ENCODE measurements around the gene TNRC6C. TPM values are rescaled to one million over a fixed set of nuclear protein-coding genes. Genes with fewer than 3 reads are reported as not detected.

TNRC6C gene
- total and polyA plus RNA-seq, 2 of the 13 experiments (the other 11 are each of a cell fraction or from before 2014, with no cell fraction given), result 0.66 to 4.9 TPM

GRCh38 chr17:77957857-77958715 lies at the start of gene TNRC6C (continued):
- TF ChIP-seq SMC3 (IDR thresholded peaks at IDR 0.05; ENCODE audit: low read length) (no peak), ZNF552 (CRISPR knock-in tag; IDR thresholded peaks at IDR 0.05; ENCODE audit: borderline replicate concordance) (no peak), ZBTB10 (CRISPR knock-in tag; IDR thresholded peaks at IDR 0.05; ENCODE audit: borderline replicate concordance) (no peak; the same call in none of the 2 replicates), ZNF598 (CRISPR knock-in tag; IDR thresholded peaks at IDR 0.05; ENCODE audit: borderline replicate concordance) (peak; percentile 90; the same call in 1 of the 2 replicates), SIN3B (IDR thresholded peaks at IDR 0.05; ENCODE audit: low read length) (no peak), SUZ12 (IDR thresholded peaks at IDR 0.05; ENCODE audit: low read depth, low read length) (no peak), RXRA (CRISPR knock-in tag; IDR thresholded peaks at IDR 0.05) (peak; percentile 66; the same call in 1 of the 2 replicates), GMEB1 (CRISPR knock-in tag; IDR thresholded peaks at IDR 0.05; ENCODE audit: borderline replicate concordance) (peak; percentile 55), ZFP36L2 (CRISPR knock-in tag; IDR thresholded peaks at IDR 0.05) (0 out of 2 replicates have a peak, but pooled peaks have one; percentile 74), ISL2 (CRISPR knock-in tag; IDR thresholded peaks at IDR 0.05) (peak; percentile 76), ZNF589 (CRISPR knock-in tag; conservative IDR thresholded peaks at IDR 0.05) (peak; percentile 91; the same call in 1 of the 2 replicates), TFDP1 (CRISPR knock-in tag; IDR thresholded peaks at IDR 0.05; ENCODE audit: borderline replicate concordance) (no peak; the same call in 1 of the 2 replicates), ZZZ3 (CRISPR knock-in tag; IDR thresholded peaks at IDR 0.05; ENCODE audit: borderline replicate concordance) (no peak), ZNF484 (CRISPR knock-in tag; IDR thresholded peaks at IDR 0.05; ENCODE audit: borderline replicate concordance, low read depth) (no peak), ZNF841 (CRISPR knock-in tag; IDR thresholded peaks at IDR 0.05; ENCODE audit: borderline replicate concordance) (no peak), GLI4 (CRISPR knock-in tag; IDR thresholded peaks at IDR 0.05; ENCODE audit: borderline replicate concordance) (peak; percentile 68; the same call in 1 of the 2 replicates), ZSCAN22 (CRISPR knock-in tag; IDR thresholded peaks at IDR 0.05) (no peak), ZBTB7B (CRISPR knock-in tag; IDR thresholded peaks at IDR 0.05) (no peak), TBP (CRISPR knock-in tag; IDR thresholded peaks at IDR 0.05) (peak; percentile 91; the same call in 1 of the 2 replicates), ZSCAN30 (CRISPR knock-in tag; IDR thresholded peaks at IDR 0.05) (no peak)
- TF ChIP-seq, protein P1, sequence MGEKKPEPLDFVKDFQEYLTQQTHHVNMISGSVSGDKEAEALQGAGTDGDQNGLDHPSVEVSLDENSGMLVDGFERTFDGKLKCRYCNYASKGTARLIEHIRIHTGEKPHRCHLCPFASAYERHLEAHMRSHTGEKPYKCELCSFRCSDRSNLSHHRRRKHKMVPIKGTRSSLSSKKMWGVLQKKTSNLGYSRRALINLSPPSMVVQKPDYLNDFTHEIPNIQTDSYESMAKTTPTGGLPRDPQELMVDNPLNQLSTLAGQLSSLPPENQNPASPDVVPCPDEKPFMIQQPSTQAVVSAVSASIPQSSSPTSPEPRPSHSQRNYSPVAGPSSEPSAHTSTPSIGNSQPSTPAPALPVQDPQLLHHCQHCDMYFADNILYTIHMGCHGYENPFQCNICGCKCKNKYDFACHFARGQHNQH (CRISPR knock-in tag; IDR thresholded peaks at IDR 0.05), result peak; percentile 92
- TF ChIP-seq, protein P2, sequence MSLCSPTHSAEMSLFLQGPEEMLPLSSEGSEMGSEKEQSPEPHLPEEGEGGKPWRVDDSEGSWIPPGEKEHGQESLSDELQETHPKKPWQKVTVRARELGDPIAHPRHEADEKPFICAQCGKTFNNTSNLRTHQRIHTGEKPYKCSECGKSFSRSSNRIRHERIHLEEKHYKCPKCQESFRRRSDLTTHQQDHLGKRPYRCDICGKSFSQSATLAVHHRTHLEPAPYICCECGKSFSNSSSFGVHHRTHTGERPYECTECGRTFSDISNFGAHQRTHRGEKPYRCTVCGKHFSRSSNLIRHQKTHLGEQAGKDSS (CRISPR knock-in tag; IDR thresholded peaks at IDR 0.05; ENCODE audit: borderline replicate concordance, low read depth), result peak; percentile 88
